DMS79 (cell line): Measurements from ENCODE around the gene PJA1.

Experiments
- DNase-seq: peaks from one replicate; lab custom pipeline; 2025; lab: John Stamatoyannopoulos, UW

Gene PJA1

DNA sequence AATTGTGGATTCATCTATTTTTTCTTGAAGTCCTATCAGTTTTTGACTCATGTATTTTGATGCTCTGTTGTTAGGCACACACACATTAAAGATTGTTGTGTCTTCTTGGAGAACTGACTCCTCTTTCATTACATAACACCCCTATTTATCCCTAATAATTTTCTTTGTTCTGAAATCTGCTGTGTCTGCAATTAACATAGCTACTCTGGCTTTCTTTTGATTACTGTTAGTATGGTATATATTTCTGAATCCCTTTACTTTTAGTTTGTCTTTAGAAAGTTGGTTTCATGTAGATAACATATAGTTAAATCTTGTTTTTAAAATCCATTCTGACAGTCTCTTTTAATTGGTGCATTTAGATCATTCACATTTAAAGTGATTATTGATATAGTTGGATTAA, 5.1 kb upstream of the PJA1 start:
- DNase-seq: no peak

DNA sequence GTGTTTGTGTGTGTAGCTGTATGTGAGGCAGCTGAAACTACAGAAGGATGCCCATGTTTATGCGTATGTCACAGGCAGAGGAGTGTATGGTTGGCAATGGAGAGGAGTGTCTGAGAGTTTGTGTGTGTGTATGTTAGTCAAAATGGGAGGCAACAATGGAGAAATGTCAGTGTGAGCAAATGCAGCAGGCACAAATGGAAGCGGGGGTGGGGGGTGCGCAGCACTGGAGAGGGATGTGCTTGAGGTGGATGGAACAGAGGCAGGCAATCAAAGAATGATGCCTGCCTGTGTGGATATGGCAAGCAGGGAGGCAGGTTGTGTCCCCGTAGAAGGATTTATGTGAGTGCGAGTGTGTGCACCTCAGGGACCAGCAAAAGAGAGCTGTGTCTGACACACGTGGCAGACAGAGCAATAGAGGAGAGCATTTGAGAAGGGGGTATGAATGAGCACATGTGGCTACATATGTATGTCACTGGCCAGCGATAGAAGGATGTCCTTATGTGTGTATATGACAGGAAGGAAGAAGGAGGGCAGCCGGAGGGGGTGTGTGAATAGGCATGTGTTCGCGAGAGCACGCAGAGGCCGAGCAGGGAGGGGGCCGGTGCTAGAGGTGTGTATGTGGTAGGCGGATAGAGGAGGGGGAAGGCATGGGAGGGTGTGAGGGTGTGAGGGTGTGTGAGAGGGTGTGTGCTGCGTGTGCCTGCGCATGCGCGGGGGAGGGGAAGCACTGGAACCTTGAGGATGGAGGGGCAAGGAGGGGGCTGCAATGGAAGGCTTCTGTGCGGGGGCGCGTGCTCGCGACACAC, 1.1 kb downstream of the PJA1 start:
- no peak for DNase-seq

DNA sequence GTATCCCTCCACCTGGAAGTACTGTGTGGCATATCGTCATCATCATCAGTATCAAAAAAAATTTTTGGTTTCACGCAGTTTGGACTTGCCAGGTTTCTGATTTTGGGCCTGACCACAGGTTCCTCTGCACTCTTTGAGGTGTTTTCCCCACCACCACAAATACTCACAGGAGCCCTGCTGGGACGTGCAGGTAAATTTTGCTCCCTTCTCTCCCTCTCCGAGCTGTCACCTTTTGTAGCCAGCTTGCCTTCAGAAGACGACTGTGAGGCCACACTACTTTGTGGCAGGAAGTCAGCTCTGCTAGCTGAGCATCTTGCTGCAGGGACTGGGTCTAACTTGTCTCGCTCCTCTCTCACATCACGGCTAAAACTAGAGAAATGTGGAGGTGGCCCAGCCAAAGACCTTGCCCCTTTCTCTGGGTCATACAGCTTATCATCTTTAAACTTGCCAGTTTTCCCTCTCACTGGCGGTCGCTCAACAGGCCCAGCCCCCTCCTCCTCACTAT, 2.8 kb downstream of the PJA1 start:
- DNase-seq: no peak

DNA sequence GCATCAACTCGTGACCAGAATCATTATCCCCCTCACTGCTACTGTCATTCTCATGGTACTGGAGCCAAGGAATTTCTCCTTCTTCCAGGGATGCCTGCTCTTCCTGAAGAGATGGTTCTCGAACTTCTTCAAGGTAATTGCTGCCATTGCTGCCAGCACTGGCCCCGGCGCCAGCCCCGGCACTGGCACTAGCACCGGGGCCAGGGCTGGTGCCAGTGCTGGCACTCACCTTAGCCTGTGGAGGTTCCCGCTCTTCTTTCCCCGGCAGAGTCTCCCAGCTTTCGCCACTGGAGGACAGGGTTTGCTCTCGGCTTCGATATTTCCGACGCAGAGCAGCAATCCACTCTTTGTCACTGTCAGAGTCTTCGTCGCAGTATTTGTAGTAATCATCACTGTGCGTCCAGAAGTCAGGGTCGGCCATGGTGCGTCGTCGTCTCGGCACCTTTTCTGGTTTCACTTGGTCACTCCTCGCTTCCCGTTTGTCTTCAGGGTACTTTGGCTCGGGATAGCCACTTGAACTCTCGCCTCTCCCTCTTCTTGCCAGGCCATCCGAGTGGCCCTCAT, 3.4 kb downstream of the PJA1 start:
- no peak for DNase-seq

DNA sequence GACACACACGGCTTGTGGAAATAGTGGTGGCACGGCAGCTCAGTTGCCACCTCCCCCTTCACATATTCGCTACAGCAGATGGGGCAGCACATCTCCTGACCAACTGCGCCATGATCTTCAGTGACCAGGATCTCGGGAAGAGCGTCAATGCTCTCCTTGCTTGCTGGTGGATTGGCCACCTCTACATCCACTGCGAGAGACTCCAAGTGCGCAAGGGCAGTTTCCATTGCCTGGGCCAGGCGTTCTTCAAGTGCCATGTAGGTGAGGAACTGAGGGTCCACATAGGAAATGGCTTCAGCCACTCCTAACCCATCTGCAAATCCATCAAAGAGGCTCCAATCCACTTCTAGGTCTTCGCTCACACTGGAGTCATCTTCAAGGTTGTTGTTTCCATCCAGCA, 3.9 kb downstream of the PJA1 start:
- no peak for DNase-seq

DNA sequence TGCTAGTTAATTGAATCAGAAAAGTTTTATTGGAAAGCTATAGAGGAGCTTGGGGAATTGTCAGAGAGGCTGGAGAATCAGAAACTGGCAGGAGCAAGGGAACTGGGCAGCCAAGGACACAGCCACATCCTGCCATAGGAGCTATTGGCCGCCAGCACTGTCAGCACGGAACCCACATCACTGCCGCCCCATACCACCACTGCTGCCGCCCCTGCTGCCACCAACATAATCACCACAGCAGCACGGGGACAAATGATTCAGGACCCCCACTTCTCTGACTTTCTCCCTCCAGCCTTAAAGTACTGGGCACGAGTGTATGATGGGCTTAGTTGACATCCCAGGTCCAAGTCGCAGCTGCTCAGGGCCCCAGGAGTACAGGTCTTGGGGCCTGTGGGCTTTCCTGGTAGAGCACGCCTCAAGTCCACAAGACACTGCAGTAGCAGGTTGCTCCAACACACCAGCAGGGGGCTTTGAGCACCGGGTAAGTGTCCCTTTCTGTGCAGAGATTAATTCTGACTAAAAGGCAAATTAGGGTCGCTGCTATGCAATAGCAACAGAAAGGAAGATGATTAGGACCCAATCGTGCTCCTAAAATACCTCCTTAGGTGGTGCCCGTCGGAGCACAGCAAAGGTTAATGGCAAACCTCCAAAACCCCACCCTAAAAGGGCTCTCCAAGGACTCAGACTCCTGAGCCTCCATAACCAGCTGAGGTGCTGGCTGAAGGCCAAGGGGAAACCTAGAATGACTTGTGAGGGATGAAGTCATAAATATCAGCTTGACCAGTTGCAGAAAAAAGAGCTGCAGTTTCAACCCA, 6.9 kb downstream of the PJA1 start:
- peak; percentile 66 for DNase-seq

DNA sequence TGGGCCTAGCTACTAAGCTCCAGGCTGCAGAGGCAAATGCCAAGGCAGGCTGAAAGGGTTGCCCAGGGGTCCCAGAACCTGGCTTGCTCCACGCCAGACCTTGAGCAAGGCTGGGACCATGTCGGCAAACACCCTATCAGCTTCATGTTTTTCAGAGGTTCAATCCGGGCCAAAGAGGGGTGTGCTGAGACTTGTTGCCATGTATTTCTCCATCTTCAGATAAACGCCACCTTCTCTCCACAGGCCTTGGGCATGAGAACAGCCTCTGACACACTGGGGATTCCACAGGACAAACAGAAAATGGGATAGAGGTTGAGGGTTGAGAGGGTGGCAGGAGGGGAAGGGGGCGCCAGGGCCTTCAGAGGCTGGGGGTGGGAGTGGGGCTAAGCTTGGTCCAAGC, 8.6 kb downstream of the PJA1 start:
- DNase-seq: no peak

DNA sequence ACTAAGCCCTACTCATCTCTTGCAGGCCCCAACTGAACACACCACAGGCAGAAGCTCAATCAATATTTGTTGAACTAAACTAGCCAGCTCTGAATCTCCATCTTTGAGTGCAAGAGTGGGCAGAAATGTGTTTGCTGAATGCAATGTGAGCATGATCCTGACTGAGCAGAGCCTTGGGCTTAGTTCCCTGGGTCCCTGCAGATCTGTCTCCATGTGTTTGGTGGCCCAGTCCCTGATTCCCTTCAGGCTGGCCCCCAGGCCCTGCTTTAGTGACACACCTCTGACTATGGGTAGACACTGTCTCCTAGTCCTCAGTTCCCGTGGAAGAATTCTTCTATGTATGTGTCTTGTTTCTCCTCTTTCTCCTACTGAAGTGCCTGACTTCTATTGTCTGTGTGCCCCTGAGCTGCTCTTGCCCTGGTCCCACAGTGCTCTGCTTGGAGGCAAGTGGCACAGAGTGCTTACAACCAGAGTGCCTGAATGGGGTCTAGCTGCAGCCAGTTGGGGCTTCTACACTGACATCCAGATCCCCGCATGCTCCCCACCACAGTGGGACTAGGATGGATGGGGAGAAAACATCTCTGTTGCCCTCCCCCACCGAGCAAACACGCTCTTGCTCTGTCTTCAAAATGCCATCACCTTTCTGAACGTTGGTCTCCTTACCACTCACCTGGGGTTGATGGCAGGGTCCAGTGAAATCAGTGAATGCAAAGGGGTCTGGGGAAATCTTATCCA, 9.3 kb downstream of the PJA1 start:
- DNase-seq: no peak

DNA sequence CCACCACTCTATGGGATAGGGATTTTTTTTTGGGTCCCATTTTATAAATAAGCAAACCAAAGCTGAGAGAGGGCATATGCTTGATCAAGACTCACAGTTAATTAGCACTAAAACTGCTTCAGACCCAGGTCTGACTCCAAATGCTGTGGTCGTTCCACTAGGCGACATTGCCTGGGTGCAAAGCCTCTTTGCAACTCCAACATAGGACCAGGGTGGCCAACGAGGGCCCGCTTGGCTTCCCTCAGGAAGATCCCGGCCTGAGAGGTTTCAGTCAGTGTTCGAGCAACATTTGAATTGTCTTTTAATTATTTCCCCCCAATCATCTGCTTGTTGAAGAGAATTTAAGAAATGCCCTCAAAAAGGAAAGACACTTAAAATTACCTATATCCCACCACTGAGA, 11.2 kb downstream of the PJA1 start:
- no peak for DNase-seq

DNA sequence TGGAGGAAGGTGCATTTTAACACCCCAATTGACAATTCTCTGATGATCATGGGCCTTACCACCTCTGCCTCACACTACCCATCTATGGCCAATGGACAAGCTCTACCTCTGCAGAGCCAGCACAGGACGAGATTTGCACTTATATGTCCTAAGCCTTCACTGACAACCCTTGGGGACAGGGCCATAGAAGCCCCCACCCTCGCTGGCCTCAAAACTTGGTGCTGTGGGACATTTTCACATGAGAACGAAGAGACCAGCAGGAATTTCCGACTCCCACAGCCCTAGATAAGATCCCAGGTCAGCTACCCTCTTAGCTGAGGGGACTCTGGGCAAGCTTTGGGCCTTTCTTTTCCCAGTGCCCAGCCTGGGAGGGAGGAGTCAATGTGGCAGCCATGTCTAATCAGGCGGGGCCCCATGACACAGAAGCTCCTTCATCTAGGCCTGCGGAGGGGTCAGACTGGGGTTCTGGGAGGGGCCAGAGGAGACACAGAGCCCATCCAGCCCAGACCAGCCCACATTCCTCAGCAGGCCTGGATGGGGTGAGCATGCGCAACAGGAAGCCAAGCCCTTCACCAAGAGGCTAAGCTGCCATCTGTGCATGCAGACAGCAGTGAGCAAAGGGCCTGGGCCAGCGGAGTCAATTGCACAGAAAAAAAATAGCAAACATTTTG, 12.1 kb downstream of the PJA1 start:
- no peak for DNase-seq

DNA sequence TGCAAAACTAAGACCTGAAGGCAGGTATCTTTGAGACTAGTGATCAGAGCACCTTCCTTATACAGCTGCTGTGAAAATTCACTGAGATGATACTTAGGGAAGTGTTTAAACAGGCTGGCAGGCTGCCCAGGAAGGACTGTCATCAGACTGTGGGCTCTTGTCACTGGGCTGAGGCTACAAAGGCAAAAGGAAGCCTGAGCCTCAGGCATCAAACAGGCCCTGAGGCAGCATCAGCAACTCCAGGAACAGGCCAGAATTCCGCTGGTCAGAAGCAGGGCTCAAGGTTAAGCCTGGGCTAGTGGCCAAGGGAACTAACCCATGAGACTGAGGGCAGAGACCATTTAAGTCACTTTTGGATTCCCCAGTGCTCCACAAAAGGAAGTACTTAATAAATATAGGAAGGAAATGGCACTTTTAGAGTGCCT, 12.8 kb downstream of the PJA1 start:
- peak; percentile 40 for DNase-seq

DNA sequence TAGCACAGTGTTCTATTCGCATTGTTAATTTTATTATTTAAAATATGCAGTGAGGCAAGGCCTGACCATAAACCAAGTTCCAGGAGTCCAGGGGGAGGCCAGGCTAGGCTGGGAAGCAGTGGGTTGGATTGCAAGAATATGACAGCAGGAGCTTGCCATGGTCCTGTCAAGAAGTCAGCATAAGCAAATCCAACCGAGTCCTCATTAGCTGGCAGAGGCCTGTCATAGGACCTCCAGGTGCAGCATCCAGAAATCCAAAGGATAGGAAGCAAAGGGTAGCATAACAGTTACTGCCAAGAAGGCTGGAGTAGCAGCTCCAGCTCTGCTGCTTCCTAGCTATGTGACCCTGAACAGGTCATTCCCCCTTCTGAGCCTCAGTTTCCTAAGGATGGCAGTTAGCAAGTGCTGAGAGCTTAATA, 13.4 kb downstream of the PJA1 start:
- DNase-seq: no peak

DNA sequence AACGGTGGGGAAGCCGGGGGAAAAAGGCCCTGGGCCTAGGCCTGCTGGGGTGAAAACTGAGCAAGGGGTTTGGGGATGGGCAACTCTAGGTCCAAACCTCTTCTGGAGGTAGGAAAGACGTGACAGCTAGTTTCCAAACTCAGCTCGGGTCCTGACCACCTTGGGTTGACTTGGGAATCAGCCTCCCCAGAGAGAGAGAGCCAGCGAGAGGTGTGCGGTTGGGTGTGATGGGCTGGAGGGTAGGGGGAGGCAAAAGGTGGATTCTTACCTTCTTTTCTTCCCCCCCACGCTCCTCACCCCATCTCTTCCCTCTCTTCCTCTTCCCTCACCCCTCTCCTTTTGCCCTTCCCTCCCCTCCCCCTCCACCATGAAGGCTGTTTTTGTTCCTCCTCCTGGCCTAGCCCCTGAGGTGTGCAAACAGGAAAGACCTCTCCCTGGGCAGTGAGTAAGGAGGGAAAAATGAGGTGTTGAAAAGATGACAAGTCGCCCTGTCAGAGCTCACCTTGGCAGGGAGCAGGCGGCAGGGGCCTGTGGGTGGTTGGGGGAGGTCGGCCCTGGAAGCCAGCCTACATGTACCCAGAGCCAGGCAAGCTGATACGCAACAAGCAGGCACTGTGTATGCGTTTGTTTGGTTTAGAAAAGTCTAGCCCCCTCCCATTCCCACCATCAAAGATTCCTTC, 14.8 kb downstream of the PJA1 start:
- no peak for DNase-seq

DNA sequence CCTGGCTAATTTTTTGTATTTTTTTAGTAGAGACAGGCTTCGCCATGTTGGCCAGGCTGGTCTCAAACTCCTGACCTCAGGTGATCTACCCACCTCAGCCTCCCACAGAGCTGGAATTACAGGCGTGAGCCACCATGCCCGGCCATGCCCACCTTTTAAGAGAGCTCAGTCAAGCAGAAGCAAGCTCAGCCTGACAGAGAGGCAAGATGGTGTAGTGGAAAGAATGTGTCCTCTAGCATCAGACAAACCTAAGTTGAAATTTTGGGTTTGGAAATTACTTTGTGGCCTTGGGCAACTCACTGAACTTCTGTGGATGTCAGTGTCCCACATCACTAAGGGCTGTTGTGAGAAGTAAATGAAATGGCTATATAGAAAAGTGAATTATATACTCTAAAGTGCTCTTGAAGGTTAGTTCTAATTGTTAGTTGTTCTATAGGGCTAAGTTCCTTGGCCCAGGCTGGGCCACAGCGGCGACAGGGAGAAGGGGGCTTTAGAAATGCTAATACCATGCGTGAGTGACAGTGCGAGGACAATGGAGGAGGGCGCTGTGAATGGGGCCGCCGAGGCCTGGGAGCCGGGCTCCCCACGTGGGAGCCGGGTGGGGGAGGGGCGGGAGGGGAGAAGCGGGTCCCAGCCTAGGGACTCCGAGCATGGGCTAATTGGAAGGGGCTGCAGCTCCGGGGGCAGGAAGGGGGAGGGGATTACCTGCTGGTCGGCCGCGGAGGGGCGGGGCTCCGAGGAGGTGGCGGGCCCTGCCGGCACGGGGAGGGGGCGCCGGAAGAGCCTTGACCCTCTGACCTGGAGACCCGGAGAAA, 15.6 kb downstream of the PJA1 start:
- no peak for DNase-seq

DNA sequence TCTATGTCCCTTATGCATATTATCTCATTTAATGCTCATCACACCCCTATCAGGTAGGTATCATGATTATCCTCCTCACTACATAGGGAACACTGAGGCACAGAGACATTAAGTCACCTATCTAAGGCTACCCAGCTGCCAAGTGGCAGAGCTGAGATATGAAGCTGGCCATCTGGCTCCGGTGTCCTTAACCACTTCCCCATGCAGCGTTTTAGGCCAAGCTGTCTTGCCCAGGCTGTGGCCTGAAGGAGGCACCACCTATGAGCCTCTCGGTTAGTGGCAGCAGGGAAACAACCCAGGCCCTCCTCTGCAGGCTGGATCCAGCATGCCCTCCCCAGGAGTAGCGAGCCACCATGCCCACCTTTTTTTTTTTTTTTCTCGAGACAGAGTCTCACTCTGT, 16.3 kb downstream of the PJA1 start:
- DNase-seq: no peak

DNA sequence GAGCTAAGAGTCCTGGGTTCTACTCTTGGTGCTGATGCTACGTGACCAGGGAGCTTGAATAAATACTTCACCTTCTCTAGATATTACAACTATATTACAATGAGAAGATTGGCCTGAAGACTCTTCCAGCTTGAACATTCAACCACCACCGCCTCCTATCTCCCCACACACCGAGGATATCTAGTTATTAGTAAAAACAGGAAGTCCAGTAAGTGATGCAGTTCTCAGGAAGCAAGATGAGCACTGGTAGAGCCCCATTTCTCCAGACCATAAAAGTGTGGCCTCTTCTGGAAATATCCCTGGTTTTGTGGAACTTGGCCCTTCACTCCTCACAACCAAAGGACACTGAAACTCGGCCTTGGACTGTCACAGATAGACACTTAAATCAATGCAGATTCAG, 18.5 kb downstream of the PJA1 start:
- DNase-seq: no peak

DNA sequence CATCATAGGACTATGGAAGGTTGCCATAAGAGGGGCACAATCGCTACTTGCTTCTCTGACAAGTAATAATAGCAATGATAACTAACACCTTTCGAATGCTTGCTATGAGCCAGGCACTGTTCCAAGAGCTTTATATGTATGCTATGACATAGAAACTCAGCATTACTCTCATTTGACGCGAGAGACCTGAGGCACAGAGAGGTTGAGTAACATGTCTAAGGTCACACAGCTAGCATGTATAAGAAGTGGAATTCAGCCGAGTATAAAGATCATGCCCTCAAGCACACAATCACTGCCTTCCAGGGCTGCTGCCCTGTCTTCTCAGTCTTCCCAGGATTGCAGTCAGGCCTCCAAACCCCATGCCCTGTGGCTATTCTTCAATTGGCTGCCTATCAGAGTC, 19.5 kb downstream of the PJA1 start:
- DNase-seq: no peak

DNA sequence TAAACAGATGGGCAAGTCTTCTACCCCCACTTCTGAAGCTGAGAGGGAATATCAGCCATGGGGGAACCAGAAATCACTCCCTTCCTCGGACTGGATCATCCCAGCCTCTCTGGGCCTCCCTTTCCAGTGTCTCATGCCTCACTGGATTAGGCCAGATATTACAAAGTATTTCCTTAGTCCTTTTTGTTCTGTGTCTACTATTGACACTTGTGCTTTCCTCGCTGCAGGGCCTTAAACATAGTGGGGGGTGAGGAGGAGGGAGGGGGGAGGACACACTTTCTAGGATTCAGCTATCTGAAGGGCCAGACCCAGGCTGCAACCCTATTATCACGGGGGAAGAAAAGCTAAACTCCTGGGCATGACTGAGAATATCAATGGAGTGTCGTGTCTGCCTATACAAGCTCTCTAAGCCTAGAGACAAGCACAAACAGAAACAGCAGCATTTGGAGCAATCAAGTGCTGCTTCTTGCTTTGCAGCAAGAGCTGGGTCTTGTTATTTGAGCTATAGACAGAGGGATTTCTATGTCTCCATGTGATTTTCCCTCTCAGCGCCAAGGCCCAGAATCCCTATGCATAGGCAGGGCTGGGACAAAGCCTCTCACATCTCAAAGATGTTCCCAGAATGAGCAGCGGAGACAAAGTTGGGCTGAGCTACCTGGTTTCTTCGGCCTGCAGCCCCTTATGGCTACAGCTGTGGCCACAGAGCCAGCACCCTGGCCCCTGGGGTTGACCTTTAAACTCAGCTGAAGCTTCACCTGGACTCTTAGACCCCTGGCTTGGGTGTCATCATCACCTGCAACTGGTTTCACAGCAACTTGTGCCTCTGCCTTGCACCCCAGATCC, 20.2 kb downstream of the PJA1 start:
- no peak for DNase-seq

DNA sequence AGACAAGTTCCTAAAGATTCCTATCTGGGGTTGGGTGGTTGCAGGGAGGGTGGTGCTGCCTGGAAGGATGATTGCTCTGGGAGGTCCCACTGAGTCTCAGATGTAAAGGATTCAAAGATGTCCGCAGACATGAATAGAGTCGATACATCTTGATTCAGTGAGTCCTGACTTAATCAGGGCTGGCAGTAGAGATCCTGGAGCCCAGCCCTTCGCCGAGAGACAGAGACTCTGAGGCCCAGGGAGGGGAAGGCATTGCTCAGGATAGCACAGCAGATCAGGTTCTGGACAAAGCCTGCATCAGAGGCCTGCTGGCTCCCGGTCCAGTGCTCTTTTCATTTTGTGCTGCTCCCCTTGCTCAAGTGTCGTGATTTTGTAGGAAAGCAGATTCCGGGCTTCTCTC, 21.7 kb downstream of the PJA1 start:
- DNase-seq: no peak
